ENCODE measurements around the gene ECHDC3.

Gene ECHDC3

GRCh38 chr10:11755512-11756263 is 13.5 kb downstream of the ECHDC3 start:
- TF ChIP-seq ZFX (IDR thresholded peaks at IDR 0.05; ENCODE audit: borderline replicate concordance) = no peak
- TF ChIP-seq CTCF (IDR thresholded peaks at IDR 0.05) = no peak
- H3K27ac ChIP-seq = no peak overlapping the region

- TF ChIP-seq CTCF (IDR thresholded peaks at IDR 0.05) (no peak), ZFX (IDR thresholded peaks at IDR 0.05; ENCODE audit: borderline replicate concordance) (no peak)
- H3K27ac ChIP-seq = no peak overlapping the region
Observed at GRCh38 chr10:11756766-11757315, 14.7 kb downstream of the ECHDC3 start.

- TF ChIP-seq CTCF (IDR thresholded peaks at IDR 0.05) (no peak), ZFX (IDR thresholded peaks at IDR 0.05; ENCODE audit: borderline replicate concordance) (no peak)
- H3K27ac ChIP-seq = no peak overlapping the region
Observed at GRCh38 chr10:11757454-11757820, 15.3 kb downstream of the ECHDC3 start.

- TF ChIP-seq ZFX (IDR thresholded peaks at IDR 0.05; ENCODE audit: borderline replicate concordance) (no peak), CTCF (IDR thresholded peaks at IDR 0.05) (peak; percentile 88)
- no peak overlapping the region for H3K27ac ChIP-seq
Observed at GRCh38 chr10:11757821-11758463, 15.8 kb downstream of the ECHDC3 start.

- TF ChIP-seq ZFX (IDR thresholded peaks at IDR 0.05; ENCODE audit: borderline replicate concordance) = no peak
- TF ChIP-seq CTCF (IDR thresholded peaks at IDR 0.05) = no peak
- H3K27ac ChIP-seq = no peak overlapping the region
Observed at GRCh38 chr10:11758527-11759236, 16.5 kb downstream of the ECHDC3 start.

- TF ChIP-seq CTCF (IDR thresholded peaks at IDR 0.05) (no peak), ZFX (IDR thresholded peaks at IDR 0.05; ENCODE audit: borderline replicate concordance) (no peak)
- no peak overlapping the region for H3K27ac ChIP-seq
Observed at GRCh38 chr10:11759347-11759746, 17.2 kb downstream of the ECHDC3 start.
